ENCODE measurements around the gene SCYGR1. TPM values are rescaled to one million over a fixed set of nuclear protein-coding genes. Genes with fewer than 3 reads are reported as not detected.

The SCYGR1 gene
- total RNA-seq, 2 donors from 2014 or later = not detected

DNA sequence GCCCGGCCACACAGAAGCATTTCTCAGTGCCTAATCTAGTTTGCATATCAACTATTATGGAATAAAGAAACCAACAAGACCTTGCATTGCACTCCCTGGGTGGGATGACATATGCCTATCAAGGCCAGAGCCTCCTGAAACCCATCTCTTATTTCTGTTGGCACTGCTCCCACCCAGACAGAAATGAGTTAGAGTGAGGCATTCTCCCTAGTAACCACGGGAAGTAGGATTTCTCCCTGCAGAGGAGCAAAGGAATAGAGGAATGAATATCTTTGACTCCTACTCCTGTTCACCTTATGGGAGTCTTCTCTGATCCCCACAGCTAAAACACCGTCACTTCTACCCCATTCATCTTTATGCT, 24.2 kb upstream of the SCYGR1 start:
- Histone ChIP-seq H3K27me3 (ENCODE audit: control insufficient read depth, insufficient read depth, low read length, poor library complexity, severe bottlenecking) (no peaks in the 10 kb centered on the region), H3K27ac (ENCODE audit: low read depth, low read length) (no peak overlapping the region), H3K36me3 (ENCODE audit: control insufficient read depth, insufficient read depth, low read length) (no peaks in the 10 kb centered on the region), H3K4me3 (ENCODE audit: low read length) (no peak overlapping the region), H3K9ac (ENCODE audit: extremely low read depth, low read length, poor library complexity, severe bottlenecking) (no peak overlapping the region), H3K4me1 (ENCODE audit: control insufficient read depth, insufficient read depth, low read length) (no peaks in the 10 kb centered on the region), H3K9me3 (ENCODE audit: control insufficient read depth, low read length) (no peaks in the 10 kb centered on the region)
- H3K4me1 Mint-ChIP-seq = peaks cover 14% of the 10 kb centered on the region
- WGBS, 2 experiments (ENCODE audit: insufficient coverage in 1 of 2, insufficient read length in 1 of 2) = 73 to 79% methylated on average over 3 of the region's 3 CpGs
- no peaks in the 10 kb centered on the region for H3K36me3 Mint-ChIP-seq (ENCODE audit: low read depth)
- no peaks in the 10 kb centered on the region for H3K9me3 Mint-ChIP-seq
- TF ChIP-seq, protein P1, sequence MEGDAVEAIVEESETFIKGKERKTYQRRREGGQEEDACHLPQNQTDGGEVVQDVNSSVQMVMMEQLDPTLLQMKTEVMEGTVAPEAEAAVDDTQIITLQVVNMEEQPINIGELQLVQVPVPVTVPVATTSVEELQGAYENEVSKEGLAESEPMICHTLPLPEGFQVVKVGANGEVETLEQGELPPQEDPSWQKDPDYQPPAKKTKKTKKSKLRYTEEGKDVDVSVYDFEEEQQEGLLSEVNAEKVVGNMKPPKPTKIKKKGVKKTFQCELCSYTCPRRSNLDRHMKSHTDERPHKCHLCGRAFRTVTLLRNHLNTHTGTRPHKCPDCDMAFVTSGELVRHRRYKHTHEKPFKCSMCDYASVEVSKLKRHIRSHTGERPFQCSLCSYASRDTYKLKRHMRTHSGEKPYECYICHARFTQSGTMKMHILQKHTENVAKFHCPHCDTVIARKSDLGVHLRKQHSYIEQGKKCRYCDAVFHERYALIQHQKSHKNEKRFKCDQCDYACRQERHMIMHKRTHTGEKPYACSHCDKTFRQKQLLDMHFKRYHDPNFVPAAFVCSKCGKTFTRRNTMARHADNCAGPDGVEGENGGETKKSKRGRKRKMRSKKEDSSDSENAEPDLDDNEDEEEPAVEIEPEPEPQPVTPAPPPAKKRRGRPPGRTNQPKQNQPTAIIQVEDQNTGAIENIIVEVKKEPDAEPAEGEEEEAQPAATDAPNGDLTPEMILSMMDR (conservative IDR thresholded peaks at IDR 0.05) = no peak
- DNase-seq = no peak
- H3K27ac Mint-ChIP-seq = peak overlapping the region; percentile 35
- H3K4me3 Mint-ChIP-seq = no peak overlapping the region
- no peaks in the 10 kb centered on the region for H3K27me3 Mint-ChIP-seq (ENCODE audit: insufficient read depth)

DNA sequence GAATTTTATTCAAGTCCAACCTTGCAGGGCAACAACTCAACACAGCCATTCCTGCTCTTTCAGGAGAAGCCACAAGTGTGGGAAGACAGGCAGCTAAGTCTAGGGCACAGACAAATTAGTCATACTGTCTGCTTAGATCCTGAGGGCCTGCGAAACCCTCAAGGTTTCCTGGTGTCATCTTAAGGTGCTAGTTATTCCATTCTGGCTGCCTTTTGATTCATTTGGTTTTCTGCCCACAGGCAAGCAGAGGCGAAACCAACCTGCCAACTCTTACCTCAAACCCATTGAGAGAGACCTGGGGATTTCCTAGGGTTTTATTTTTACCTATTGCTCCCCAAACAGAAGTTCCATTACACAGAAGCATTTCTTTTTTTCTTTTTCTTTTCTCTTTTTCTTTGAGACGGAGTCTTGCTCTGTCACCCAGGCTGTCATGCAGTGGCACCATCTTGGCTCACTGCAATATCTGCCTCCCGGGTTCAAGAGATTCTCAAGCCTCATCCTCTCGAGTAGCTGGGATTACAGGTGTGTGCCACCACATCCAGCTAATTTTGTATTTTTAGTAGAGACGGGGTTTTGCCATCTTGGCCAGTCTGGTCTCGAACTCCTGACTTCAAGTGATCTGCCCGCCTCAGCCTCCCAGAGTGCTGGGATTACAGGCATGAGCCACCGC, 23.7 kb upstream of the SCYGR1 start:
- no peak overlapping the region for H3K27ac ChIP-seq (ENCODE audit: low read depth, low read length)
- H3K9ac ChIP-seq (ENCODE audit: extremely low read depth, low read length, poor library complexity, severe bottlenecking) = no peak overlapping the region
- no peaks in the 10 kb centered on the region for H3K9me3 Mint-ChIP-seq
- WGBS, 2 experiments (ENCODE audit: insufficient coverage in 1 of 2, insufficient read length in 1 of 2) = 91 to 96% methylated on average over 8 to 9 of the region's 9 CpGs
- H3K4me1 Mint-ChIP-seq = peaks cover 18% of the 10 kb centered on the region
- no peaks in the 10 kb centered on the region for H3K36me3 Mint-ChIP-seq (ENCODE audit: low read depth)
- no peak overlapping the region for H3K4me3 Mint-ChIP-seq
- H3K9me3 ChIP-seq (ENCODE audit: control insufficient read depth, low read length) = no peaks in the 10 kb centered on the region
- H3K27me3 Mint-ChIP-seq (ENCODE audit: insufficient read depth) = no peaks in the 10 kb centered on the region
- no peak overlapping the region for H3K4me3 ChIP-seq (ENCODE audit: low read length)
- TF ChIP-seq, protein P1 (conservative IDR thresholded peaks at IDR 0.05) = no peak
- DNase-seq = no peak
- no peak overlapping the region for H3K27ac Mint-ChIP-seq
- no peaks in the 10 kb centered on the region for H3K36me3 ChIP-seq (ENCODE audit: control insufficient read depth, insufficient read depth, low read length)
- H3K27me3 ChIP-seq (ENCODE audit: control insufficient read depth, insufficient read depth, low read length, poor library complexity, severe bottlenecking) = no peaks in the 10 kb centered on the region
- no peaks in the 10 kb centered on the region for H3K4me1 ChIP-seq (ENCODE audit: control insufficient read depth, insufficient read depth, low read length)

DNA sequence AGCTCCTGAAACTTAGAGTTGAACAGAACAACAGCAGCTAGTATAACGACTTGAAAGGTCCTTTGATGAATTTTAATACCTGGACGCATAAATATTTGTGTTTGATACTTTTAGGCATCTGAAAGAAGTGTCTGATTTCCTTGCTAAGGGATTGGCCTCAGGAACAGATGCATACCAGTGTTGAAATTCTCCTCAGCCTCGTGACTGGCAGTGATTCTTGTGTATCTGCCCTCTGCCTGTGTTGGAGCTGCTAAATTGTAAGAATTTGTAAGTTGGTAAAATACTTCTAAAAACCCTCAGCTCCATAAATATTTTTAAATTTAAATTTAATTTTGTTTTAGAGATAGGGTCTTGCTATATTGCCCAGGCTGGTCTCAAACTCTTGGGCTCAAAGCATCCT, 22.4 kb upstream of the SCYGR1 start:
- WGBS, 2 experiments (ENCODE audit: insufficient coverage in 1 of 2, insufficient read length in 1 of 2) = 88 to 100% methylated on average over 2 to 3 of the region's 3 CpGs
- no peaks in the 10 kb centered on the region for H3K9me3 Mint-ChIP-seq

More for the DNA sequence above, 22.4 kb upstream of the SCYGR1 start:
- Histone ChIP-seq H3K27ac (ENCODE audit: low read depth, low read length) (no peak overlapping the region), H3K4me3 (ENCODE audit: low read length) (no peak overlapping the region), H3K9ac (ENCODE audit: extremely low read depth, low read length, poor library complexity, severe bottlenecking) (no peak overlapping the region), H3K9me3 (ENCODE audit: control insufficient read depth, low read length) (no peaks in the 10 kb centered on the region), H3K27me3 (ENCODE audit: control insufficient read depth, insufficient read depth, low read length, poor library complexity, severe bottlenecking) (no peaks in the 10 kb centered on the region), H3K36me3 (ENCODE audit: control insufficient read depth, insufficient read depth, low read length) (no peaks in the 10 kb centered on the region), H3K4me1 (ENCODE audit: control insufficient read depth, insufficient read depth, low read length) (no peaks in the 10 kb centered on the region)
- TF ChIP-seq, protein P1 (conservative IDR thresholded peaks at IDR 0.05) = no peak
- H3K4me1 Mint-ChIP-seq = peaks cover 20% of the 10 kb centered on the region
- no peaks in the 10 kb centered on the region for H3K36me3 Mint-ChIP-seq (ENCODE audit: low read depth)
- no peaks in the 10 kb centered on the region for H3K27me3 Mint-ChIP-seq (ENCODE audit: insufficient read depth)
- no peak for DNase-seq
- H3K4me3 Mint-ChIP-seq = no peak overlapping the region
- H3K27ac Mint-ChIP-seq = no peak overlapping the region
